ENCODE measurements around the gene STPG2. TPM values are rescaled to one million over a fixed set of nuclear protein-coding genes. Genes with fewer than 3 reads are reported as not detected.

Gene STPG2
- polyA plus RNA-seq, 1 experiment, result not detected

GRCh38 chr4:97938141-97938540 is 205.1 kb downstream of the STPG2 start:
- Histone ChIP-seq H3K27me3 (ENCODE audit: control insufficient read depth, insufficient read depth, low read length) (no peaks in the 10 kb centered on the region), H3K36me3 (ENCODE audit: control insufficient read depth, insufficient read depth, low read length) (no peaks in the 10 kb centered on the region), H3K4me3 (ENCODE audit: low read depth, low read length) (no peak overlapping the region)
- ChIA-PET CTCF (no interaction called here), POLR2A (no interaction called here)
- no peak for DNase-seq (ENCODE audit: low read depth)
- no peak for TF ChIP-seq CTCF (IDR thresholded peaks at IDR 0.05; ENCODE audit: insufficient read depth, low read depth, low read length)

DNA sequence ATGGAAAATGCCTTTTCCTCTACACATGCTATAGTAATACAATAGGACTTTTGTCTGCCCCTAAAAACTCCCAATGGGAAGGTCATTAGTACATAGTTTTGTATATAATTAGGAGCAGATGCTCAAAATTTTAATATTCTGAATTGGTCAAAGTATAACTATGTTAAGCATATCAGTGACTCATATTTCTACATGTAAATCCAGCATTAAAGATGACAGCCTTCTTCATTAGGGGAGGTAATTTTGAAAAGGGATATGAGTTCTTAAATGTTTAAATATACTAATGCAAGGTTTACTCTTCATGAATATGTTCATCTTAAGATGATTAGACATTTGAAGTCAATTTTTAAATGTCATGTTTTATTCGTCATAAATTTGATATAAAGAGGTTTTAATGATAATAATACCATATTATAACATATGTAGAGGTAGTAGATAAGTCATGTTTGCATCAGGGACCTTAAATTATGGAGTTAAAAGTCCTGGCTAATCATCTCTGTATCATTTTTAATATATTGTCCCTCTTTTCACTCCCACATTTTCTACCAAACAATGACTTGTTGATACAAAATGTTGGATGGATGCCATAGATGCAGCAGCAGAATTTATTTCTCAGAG is 218.8 kb downstream of the STPG2 start:
- ChIA-PET POLR2A (no interaction called here), CTCF (no interaction called here)
- Histone ChIP-seq H3K27me3 (ENCODE audit: control insufficient read depth, insufficient read depth, low read length) (no peaks in the 10 kb centered on the region), H3K4me3 (ENCODE audit: low read depth, low read length) (no peak overlapping the region), H3K36me3 (ENCODE audit: control insufficient read depth, insufficient read depth, low read length) (no peaks in the 10 kb centered on the region)
- no peak for DNase-seq (ENCODE audit: low read depth)
- TF ChIP-seq CTCF (IDR thresholded peaks at IDR 0.05; ENCODE audit: insufficient read depth, low read depth, low read length), result no peak

- ChIA-PET POLR2A (no interaction called here), CTCF (no interaction called here)
- TF ChIP-seq CTCF (IDR thresholded peaks at IDR 0.05; ENCODE audit: insufficient read depth, low read depth, low read length), result no peak
Observed at GRCh38 chr4:97923096-97923495, 220.2 kb downstream of the STPG2 start.

DNA sequence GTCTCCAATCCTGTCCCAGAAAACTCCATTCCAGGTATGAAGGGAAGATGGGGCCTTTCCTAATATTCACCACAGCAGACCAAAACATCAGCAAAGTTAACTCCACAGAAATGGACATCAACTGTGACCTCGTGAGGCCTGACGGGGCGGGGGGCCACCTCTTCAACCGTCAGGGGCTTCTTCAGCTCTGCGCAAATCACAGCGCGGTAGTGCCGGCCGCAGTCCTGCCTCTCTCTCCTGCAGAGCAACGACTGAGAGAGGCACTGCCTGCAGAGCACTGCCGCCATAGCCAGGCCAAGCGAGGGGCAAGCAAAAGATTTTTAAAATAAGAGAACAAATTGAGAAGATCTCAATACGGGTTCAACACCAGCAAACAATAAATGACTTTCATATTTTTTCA is 226.2 kb downstream of the STPG2 start:
- no peaks in the 10 kb centered on the region for H3K36me3 ChIP-seq (ENCODE audit: control insufficient read depth, insufficient read depth, low read length)
- no peaks in the 10 kb centered on the region for H3K27me3 ChIP-seq (ENCODE audit: control insufficient read depth, insufficient read depth, low read length)
- POLR2A ChIA-PET, result no interaction called here
- no peak for DNase-seq (ENCODE audit: low read depth)
- no peak for TF ChIP-seq CTCF (IDR thresholded peaks at IDR 0.05; ENCODE audit: insufficient read depth, low read depth, low read length)
- CTCF ChIA-PET, result no interaction called here
- H3K4me3 ChIP-seq (ENCODE audit: low read depth, low read length), result no peak overlapping the region

More at GRCh38 chr4:97923096-97923495, 220.2 kb downstream of the STPG2 start:
- DNase-seq (ENCODE audit: low read depth), result no peak
- Histone ChIP-seq H3K36me3 (ENCODE audit: control insufficient read depth, insufficient read depth, low read length) (no peaks in the 10 kb centered on the region), H3K27me3 (ENCODE audit: control insufficient read depth, insufficient read depth, low read length) (no peaks in the 10 kb centered on the region), H3K4me3 (ENCODE audit: low read depth, low read length) (no peak overlapping the region)

DNA sequence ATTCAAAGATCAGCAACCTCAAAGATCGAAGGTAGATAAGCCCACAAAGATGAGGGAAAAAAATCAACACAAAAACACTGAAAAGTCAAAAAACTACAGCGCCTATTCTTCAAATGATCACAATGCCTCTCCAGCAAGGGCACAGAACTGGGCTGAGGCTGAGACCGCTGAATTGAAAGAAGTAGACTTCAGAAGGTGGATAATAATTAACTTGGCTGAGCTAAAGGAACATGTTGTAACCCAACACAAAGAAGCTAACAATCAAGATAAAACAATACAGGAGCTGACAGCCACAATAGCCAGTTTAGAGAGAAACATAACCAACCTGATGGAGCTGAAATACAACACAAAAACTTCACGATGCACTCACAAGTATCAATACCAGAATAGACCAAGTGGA is 231.1 kb downstream of the STPG2 start:
- no peak for TF ChIP-seq CTCF (IDR thresholded peaks at IDR 0.05; ENCODE audit: insufficient read depth, low read depth, low read length)
- H3K27me3 ChIP-seq (ENCODE audit: control insufficient read depth, insufficient read depth, low read length), result no peaks in the 10 kb centered on the region
- DNase-seq (ENCODE audit: low read depth), result no peak
- ChIA-PET CTCF (no interaction called here), POLR2A (no interaction called here)
- H3K4me3 ChIP-seq (ENCODE audit: low read depth, low read length), result no peak overlapping the region
- no peaks in the 10 kb centered on the region for H3K36me3 ChIP-seq (ENCODE audit: control insufficient read depth, insufficient read depth, low read length)
